Measurements from ENCODE around the gene PRKCE. TPM values are rescaled to one million over a fixed set of nuclear protein-coding genes. Genes with fewer than 3 reads are reported as not detected.

Gene PRKCE
- total RNA-seq, 4 donors from 2014 or later = 10.9 to 19.6 (median 14.9) TPM

- no peak for TF ChIP-seq CTCF (IDR thresholded peaks at IDR 0.05; ENCODE audit: low read depth)
These were observed 324.5 kb downstream of the PRKCE start for GRCh38 chr2:45975752-45976517.

- no peak for TF ChIP-seq CTCF (IDR thresholded peaks at IDR 0.05; ENCODE audit: low read depth)
These were observed 326.9 kb downstream of the PRKCE start for GRCh38 chr2:45978302-45978859.

- no peak for TF ChIP-seq CTCF (IDR thresholded peaks at IDR 0.05; ENCODE audit: low read depth)
These were observed 327.6 kb downstream of the PRKCE start for GRCh38 chr2:45979065-45979464.

GRCh38 chr2:45980161-45980865 lies 328.8 kb downstream of the PRKCE start:
- TF ChIP-seq CTCF (IDR thresholded peaks at IDR 0.05; ENCODE audit: low read depth) = no peak

GRCh38 chr2:45981384-45981930 lies 330.0 kb downstream of the PRKCE start:
- TF ChIP-seq CTCF (IDR thresholded peaks at IDR 0.05; ENCODE audit: low read depth) = no peak

- TF ChIP-seq CTCF (IDR thresholded peaks at IDR 0.05; ENCODE audit: low read depth) = no peak
These were observed 330.6 kb downstream of the PRKCE start for GRCh38 chr2:45982096-45982495.

GRCh38 chr2:45983213-45983612 lies 331.7 kb downstream of the PRKCE start:
- TF ChIP-seq CTCF (IDR thresholded peaks at IDR 0.05; ENCODE audit: low read depth) = no peak
